ENCODE measurements around the gene IL17B. TPM values are rescaled to one million over a fixed set of nuclear protein-coding genes. Genes with fewer than 3 reads are reported as not detected.

IL17B gene
- total RNA-seq, 3 donors from 2014 or later: 0.64 to 5.6 (median 5.4) TPM

DNA sequence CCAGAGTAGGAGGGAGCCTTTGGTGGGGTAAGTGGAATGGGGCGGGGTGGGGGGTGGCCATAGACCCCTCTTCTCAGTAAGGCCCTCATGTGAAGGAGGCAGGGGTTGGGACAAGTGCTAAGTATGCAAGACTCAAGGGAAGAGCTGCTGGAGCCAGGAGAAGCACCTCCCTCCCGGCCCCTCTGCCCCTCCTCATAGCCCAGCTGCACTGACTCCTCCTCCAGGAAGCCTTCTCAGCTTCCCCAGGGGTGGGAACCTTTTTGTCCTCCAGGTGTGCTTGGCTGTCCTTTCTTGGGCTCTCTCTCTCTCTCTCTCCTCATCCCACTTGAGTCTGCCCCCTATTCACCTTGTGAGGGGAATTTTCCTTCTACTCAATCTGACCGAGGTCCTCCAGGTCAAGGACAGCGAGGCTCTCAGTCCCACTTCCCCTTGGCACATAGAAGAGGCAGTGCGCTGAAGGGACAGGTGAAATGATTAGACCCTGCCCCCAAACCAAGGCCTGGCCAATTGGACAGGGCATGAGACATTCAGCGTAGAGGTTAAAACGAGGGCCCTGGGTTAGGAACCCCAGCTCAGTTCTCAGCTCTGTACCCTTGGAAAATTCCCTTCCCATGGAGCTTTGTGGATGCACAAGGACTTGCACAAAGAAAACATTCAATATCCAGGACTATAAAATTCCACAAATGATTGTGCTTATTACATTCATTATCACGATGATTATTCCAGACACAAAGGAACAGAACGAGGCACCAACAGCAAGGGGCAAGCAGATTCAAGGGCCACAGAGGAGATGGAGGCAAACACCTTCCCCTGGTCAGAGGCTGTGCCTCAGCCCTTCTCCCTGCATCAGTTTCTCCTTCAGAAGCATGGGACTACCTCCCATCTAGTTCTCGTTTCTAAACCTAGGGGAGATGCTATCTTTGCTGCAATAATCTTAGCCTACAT lies 45.6 kb upstream of the IL17B start:
- no peak for TF ChIP-seq POLR2A (IDR thresholded peaks at IDR 0.05)
- TF ChIP-seq POLR2AphosphoS5 (IDR thresholded peaks at IDR 0.05): no peak
- TF ChIP-seq, protein P1, sequence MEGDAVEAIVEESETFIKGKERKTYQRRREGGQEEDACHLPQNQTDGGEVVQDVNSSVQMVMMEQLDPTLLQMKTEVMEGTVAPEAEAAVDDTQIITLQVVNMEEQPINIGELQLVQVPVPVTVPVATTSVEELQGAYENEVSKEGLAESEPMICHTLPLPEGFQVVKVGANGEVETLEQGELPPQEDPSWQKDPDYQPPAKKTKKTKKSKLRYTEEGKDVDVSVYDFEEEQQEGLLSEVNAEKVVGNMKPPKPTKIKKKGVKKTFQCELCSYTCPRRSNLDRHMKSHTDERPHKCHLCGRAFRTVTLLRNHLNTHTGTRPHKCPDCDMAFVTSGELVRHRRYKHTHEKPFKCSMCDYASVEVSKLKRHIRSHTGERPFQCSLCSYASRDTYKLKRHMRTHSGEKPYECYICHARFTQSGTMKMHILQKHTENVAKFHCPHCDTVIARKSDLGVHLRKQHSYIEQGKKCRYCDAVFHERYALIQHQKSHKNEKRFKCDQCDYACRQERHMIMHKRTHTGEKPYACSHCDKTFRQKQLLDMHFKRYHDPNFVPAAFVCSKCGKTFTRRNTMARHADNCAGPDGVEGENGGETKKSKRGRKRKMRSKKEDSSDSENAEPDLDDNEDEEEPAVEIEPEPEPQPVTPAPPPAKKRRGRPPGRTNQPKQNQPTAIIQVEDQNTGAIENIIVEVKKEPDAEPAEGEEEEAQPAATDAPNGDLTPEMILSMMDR (IDR thresholded peaks at IDR 0.05): no peak
- Histone ChIP-seq H3K36me3 (no peaks in the 10 kb centered on the region), H3K9me3 (no peaks in the 10 kb centered on the region), H3K27me3 (no peaks in the 10 kb centered on the region), H3K4me3 (no peak overlapping the region), H3K4me1 (peaks cover 0 to 18% of the 10 kb centered on the region in 2 donors), H3K27ac (peak overlapping the region; percentile 63 to 89)
- intact Hi-C loops (cut with DNase I; ENCODE audit: low total_unique reads): loop anchor here (10.0 kb wide), 1 partner anchor 50 kb away; the partner anchor contains the start of gene IL17B
- DNase-seq (ENCODE audit: low spot score in 2 of 2): no peak

DNA sequence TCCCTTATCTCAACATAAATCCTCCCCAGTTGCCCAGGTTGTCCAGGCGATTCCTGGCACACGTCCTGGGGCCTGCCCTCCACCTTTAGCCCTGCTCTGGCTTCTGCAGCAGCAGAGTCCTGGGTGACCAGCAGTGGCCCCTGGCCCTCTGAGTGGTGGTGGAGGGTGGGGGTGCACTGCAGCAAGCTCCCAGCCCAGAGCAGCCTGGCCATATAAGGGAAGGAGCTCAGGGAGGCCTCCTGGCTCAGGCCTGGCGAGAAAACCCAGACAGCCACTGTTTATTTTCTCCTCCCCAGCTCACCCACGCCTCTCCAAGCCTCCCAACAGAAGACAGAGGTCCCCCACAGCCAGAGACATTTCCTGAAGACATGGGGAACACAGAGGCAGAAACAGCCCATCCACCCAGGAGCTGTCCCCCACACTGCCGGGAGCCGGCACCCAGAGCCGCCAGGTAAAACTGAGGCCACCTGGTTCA lies 44.7 kb upstream of the IL17B start:
- no peaks in the 10 kb centered on the region for H3K36me3 ChIP-seq
- no peaks in the 10 kb centered on the region for H3K27me3 ChIP-seq
- intact Hi-C loops (cut with DNase I; ENCODE audit: low total_unique reads): loop anchor here (10.0 kb wide), 1 partner anchor 49 kb away; the partner anchor contains the start of gene IL17B
- peaks cover 0 to 18% of the 10 kb centered on the region in 2 donors for H3K4me1 ChIP-seq
- no peaks in the 10 kb centered on the region for H3K9me3 ChIP-seq
- H3K4me3 ChIP-seq: no peak overlapping the region
- peak overlapping the region; percentile 63 to 89 for H3K27ac ChIP-seq
- TF ChIP-seq, protein P1 (IDR thresholded peaks at IDR 0.05): no peak
- TF ChIP-seq POLR2AphosphoS5 (IDR thresholded peaks at IDR 0.05) (no peak), POLR2A (IDR thresholded peaks at IDR 0.05) (no peak)
- no peak for DNase-seq (ENCODE audit: low spot score in 2 of 2)

DNA sequence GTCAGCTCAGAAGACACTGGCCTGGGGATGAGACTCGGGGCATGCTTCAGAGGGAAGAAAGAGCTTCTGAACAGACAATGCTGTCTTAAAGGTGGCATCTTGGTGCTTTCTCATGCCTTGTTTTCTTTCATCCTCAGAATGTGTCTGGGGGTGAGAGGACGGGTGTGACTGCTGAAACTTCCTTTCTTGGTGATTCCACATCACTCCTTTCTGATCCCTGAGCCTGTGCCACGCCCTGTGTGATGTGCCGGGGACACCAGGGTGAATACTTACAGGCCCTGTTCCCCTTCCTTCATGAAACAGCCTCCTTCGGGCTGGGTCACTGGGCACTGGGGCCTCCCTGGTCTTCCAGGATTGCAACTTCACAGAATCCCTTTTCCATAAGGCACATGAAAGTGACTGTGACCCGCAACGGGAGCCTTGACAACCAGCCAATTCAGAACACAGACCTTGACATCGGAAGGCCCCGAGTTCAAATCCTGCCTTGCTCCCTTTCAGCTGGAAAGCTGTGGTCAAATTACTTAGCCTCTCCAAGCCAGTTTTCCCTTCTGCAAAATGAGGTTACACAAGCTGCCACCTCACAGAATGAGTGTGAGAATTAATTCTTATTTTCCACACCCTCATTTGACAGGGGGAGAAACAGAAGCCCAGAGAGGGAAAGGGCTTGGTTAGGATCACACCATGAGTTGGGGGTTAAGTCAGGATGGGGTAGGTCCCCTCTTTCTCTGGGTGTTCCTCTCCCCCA lies 44.1 kb upstream of the IL17B start:
- no peak for TF ChIP-seq POLR2AphosphoS5 (IDR thresholded peaks at IDR 0.05)
- TF ChIP-seq POLR2A (IDR thresholded peaks at IDR 0.05): no peak
- TF ChIP-seq, protein P1 (IDR thresholded peaks at IDR 0.05): no peak
- H3K27ac ChIP-seq: peak overlapping the region; percentile 63 to 89
- H3K27me3 ChIP-seq: no peaks in the 10 kb centered on the region
- H3K4me3 ChIP-seq: peak overlapping the region in 1 of 3 donors; percentile 39
- intact Hi-C loops (cut with DNase I; ENCODE audit: low total_unique reads): loop anchor here (10.0 kb wide), 1 partner anchor 48 kb away; the partner anchor contains the start of gene IL17B
- no peaks in the 10 kb centered on the region for H3K9me3 ChIP-seq
- H3K36me3 ChIP-seq: no peaks in the 10 kb centered on the region
- H3K4me1 ChIP-seq: peaks cover 0 to 18% of the 10 kb centered on the region in 2 donors
- DNase-seq (ENCODE audit: low spot score in 2 of 2): no peak

DNA sequence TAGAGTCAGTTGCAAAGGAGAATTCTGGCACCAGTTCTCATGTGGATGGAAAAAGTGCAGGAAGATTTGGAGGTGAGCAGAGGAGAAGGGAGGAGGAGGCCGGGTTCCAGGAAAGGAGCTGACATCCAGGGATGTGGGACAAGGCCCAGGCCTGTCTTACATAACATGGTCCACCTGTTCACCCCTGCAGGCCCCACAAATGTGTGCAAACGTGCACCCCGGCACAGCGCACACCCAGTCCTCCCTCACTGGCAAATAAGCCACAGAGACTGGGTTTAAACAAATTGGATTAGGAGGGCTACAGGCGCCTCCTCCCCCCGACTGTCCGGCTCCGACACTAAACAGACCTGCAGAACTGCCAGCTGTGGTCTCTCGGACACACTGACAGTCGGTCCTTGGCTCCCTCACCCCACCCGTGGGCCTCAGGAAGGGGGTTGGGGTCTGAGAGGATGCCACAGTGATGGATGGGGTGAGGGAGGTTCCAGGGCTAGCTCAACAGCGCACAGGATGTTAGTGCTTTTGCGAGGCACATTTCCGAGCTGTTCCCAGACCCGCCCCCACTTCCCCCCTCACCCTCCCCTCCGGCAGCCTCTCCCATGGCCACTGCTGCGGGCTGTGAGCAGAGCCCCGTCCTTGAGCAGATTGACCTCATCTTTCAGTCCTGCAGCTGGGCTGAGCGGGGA lies 43.4 kb upstream of the IL17B start:
- Histone ChIP-seq H3K9me3 (no peaks in the 10 kb centered on the region), H3K4me1 (peaks cover 0 to 21% of the 10 kb centered on the region in 2 donors), H3K27ac (peak overlapping the region; percentile 63 to 89), H3K4me3 (peak overlapping the region in 1 of 3 donors; percentile 39), H3K27me3 (no peaks in the 10 kb centered on the region), H3K36me3 (no peaks in the 10 kb centered on the region)
- intact Hi-C loops (cut with DNase I; ENCODE audit: low total_unique reads): loop anchor here (10.0 kb wide), 1 partner anchor 48 kb away; the partner anchor contains the start of gene IL17B
- DNase-seq (ENCODE audit: low spot score in 2 of 2): no peak
- peak in 2 of 3 donors; percentile 9 to 78 for TF ChIP-seq POLR2AphosphoS5 (IDR thresholded peaks at IDR 0.05)
- TF ChIP-seq, protein P1 (IDR thresholded peaks at IDR 0.05): no peak

Data from breast epithelium (tissue), 4 donors.